ENCODE measurements around the gene PNPLA7. TPM values are rescaled to one million over a fixed set of nuclear protein-coding genes. Genes with fewer than 3 reads are reported as not detected.
"Not testable (repeated sequence)": the region's sequence is repeated elsewhere in the genome, so short reads cannot be mapped to it uniquely, and the experiment has no call there.

The PNPLA7 gene
- total RNA-seq, 2 experiments from 2014 or later, result 1.5 to 10.2 TPM

GRCh38 chr9:137555179-137555578, 5.0 kb upstream of the PNPLA7 start:
- TF ChIP-seq CTCF (conservative IDR thresholded peaks at IDR 0.05; ENCODE audit: low read length) (no peak), EZH2phosphoT487 (IDR thresholded peaks at IDR 0.05; ENCODE audit: borderline replicate concordance, low read depth, low read length) (no peak)
- ChIA-PET POLR2A (no interaction called here), CTCF (ENCODE audit: unreplicated experiment) (no interaction called here)
- Histone ChIP-seq H4K20me1 (ENCODE audit: insufficient read depth, low read length) (no peaks in the 10 kb centered on the region), H3K27ac (ENCODE audit: low read depth, low read length, poor library complexity, severe bottlenecking) (no peak overlapping the region), H3K4me1 (ENCODE audit: insufficient read depth, low read length, poor library complexity, severe bottlenecking) (peaks cover 8% of the 10 kb centered on the region), H3K4me3 (ENCODE audit: low read depth, low read length, poor library complexity, severe bottlenecking) (no peak overlapping the region), H3K4me2 (ENCODE audit: low read length) (no peak overlapping the region), H3K9me3 (ENCODE audit: low read length) (no peaks in the 10 kb centered on the region), H3K79me2 (ENCODE audit: insufficient read depth, low read depth, low read length) (peaks cover 6% of the 10 kb centered on the region; the same call in 1 of the 2 replicates), H3K36me3 (ENCODE audit: insufficient read depth, low read length) (peaks cover 69% of the 10 kb centered on the region), H3K9me2 (ENCODE audit: insufficient read depth, low read length) (no peaks in the 10 kb centered on the region), H2AFZ (ENCODE audit: low read length) (no peak overlapping the region)
- BruUV-seq (replicated peaks), result TSS peak; percentile 52
- no peak for DNase-seq (ENCODE audit: low spot score)
- intact Hi-C loops (cut with micrococcal nuclease; ENCODE audit: unreplicated experiment), result no loop called here

GRCh38 chr9:137554349-137554748, 4.1 kb upstream of the PNPLA7 start:
- Histone ChIP-seq H3K4me3 (ENCODE audit: low read depth, low read length, poor library complexity, severe bottlenecking) (no peak overlapping the region), H3K4me1 (ENCODE audit: insufficient read depth, low read length, poor library complexity, severe bottlenecking) (peaks cover 16% of the 10 kb centered on the region), H3K27ac (ENCODE audit: low read depth, low read length, poor library complexity, severe bottlenecking) (no peak overlapping the region), H3K79me2 (ENCODE audit: insufficient read depth, low read depth, low read length) (peaks cover 6% of the 10 kb centered on the region; the same call in 1 of the 2 replicates), H3K36me3 (ENCODE audit: insufficient read depth, low read length) (peaks cover 60% of the 10 kb centered on the region), H3K9me2 (ENCODE audit: insufficient read depth, low read length) (no peaks in the 10 kb centered on the region), H3K9me3 (ENCODE audit: low read length) (no peaks in the 10 kb centered on the region), H3K4me2 (ENCODE audit: low read length) (no peak overlapping the region), H2AFZ (ENCODE audit: low read length) (no peak overlapping the region), H4K20me1 (ENCODE audit: insufficient read depth, low read length) (no peaks in the 10 kb centered on the region)
- TF ChIP-seq EZH2phosphoT487 (IDR thresholded peaks at IDR 0.05; ENCODE audit: borderline replicate concordance, low read depth, low read length) (no peak), CTCF (conservative IDR thresholded peaks at IDR 0.05; ENCODE audit: low read length) (no peak)
- intact Hi-C loops (cut with micrococcal nuclease; ENCODE audit: unreplicated experiment), result no loop called here
- BruUV-seq (replicated peaks), result no TSS peak
- CTCF ChIA-PET (ENCODE audit: unreplicated experiment), result interaction anchor here (0.6 kb wide), 1 partner anchor 515 kb away, joined by 3 read pairs; no protein-coding TSS in a partner anchor
- POLR2A ChIA-PET, result interaction anchor here (0.7 kb wide), 1 partner anchor 31 kb away, joined by 4 read pairs; no protein-coding TSS in a partner anchor
- no peak for DNase-seq (ENCODE audit: low spot score)

GRCh38 chr9:137553654-137554053, 3.5 kb upstream of the PNPLA7 start:
- H2AFZ ChIP-seq (ENCODE audit: low read length); H3K27ac ChIP-seq (ENCODE audit: low read depth, low read length, poor library complexity, severe bottlenecking); BruUV-seq (replicated peaks); H4K20me1 ChIP-seq (ENCODE audit: insufficient read depth, low read length); intact Hi-C loops (cut with micrococcal nuclease; ENCODE audit: unreplicated experiment); CTCF ChIA-PET (ENCODE audit: unreplicated experiment); H3K9me2 ChIP-seq (ENCODE audit: insufficient read depth, low read length); H3K9me3 ChIP-seq (ENCODE audit: low read length); H3K4me2 ChIP-seq (ENCODE audit: low read length); DNase-seq (ENCODE audit: low spot score); H3K79me2 ChIP-seq (ENCODE audit: insufficient read depth, low read depth, low read length); H3K4me3 ChIP-seq (ENCODE audit: low read depth, low read length, poor library complexity, severe bottlenecking): not testable (repeated sequence)
- Histone ChIP-seq H3K4me1 (ENCODE audit: insufficient read depth, low read length, poor library complexity, severe bottlenecking) (peaks cover 16% of the 10 kb centered on the region), H3K36me3 (ENCODE audit: insufficient read depth, low read length) (peaks cover 58% of the 10 kb centered on the region)
- POLR2A ChIA-PET, result interaction anchor here (1.2 kb wide), 1 partner anchor 22 kb away, joined by 3 read pairs; no protein-coding TSS in a partner anchor
